HG03108 (cell line): ENCODE data around the gene PDLIM5.
"Not testable (repeated sequence)": the region's sequence is repeated elsewhere in the genome, so short reads cannot be mapped to it uniquely, and the experiment has no call there.

Experiments used
- ATAC-seq: cut with Tn5 transposase; IDR thresholded peaks from one replicate; pipeline ENCODE4 v1.9.1; 2021; ENCODE audit warnings: moderate library complexity; ENCODE audit not compliant: unreplicated experiment

The PDLIM5 gene

GRCh38 chr4:94551643-94552564 lies 100.2 kb downstream of the PDLIM5 start:
- no peak for ATAC-seq

GRCh38 chr4:94556047-94556446 lies 104.3 kb downstream of the PDLIM5 start:
- ATAC-seq, result not testable (repeated sequence)

GRCh38 chr4:94557632-94558031 lies 105.9 kb downstream of the PDLIM5 start:
- not testable (repeated sequence) for ATAC-seq

GRCh38 chr4:94558392-94558904 lies 106.7 kb downstream of the PDLIM5 start:
- no peak for ATAC-seq

GRCh38 chr4:94559351-94559806 lies 107.6 kb downstream of the PDLIM5 start:
- no peak for ATAC-seq

GRCh38 chr4:94561249-94562024 lies 109.7 kb downstream of the PDLIM5 start:
- no peak for ATAC-seq

- ATAC-seq, result no peak
Measured at GRCh38 chr4:94562285-94562684, 110.5 kb downstream of the PDLIM5 start.

- no peak for ATAC-seq
Measured at GRCh38 chr4:94564252-94564651, 112.5 kb downstream of the PDLIM5 start.

GRCh38 chr4:94566420-94566819 lies 114.7 kb downstream of the PDLIM5 start:
- no peak for ATAC-seq

GRCh38 chr4:94567811-94568210 lies 116.1 kb downstream of the PDLIM5 start:
- no peak for ATAC-seq

- ATAC-seq, result no peak
Measured at GRCh38 chr4:94570558-94570957, 118.8 kb downstream of the PDLIM5 start.

- no peak for ATAC-seq
Measured at GRCh38 chr4:94571298-94571697, 119.6 kb downstream of the PDLIM5 start.

GRCh38 chr4:94571715-94572114 lies 120.0 kb downstream of the PDLIM5 start:
- no peak for ATAC-seq

- ATAC-seq, result no peak
Measured at GRCh38 chr4:94574050-94574449, 122.3 kb downstream of the PDLIM5 start.

- ATAC-seq, result no peak
Measured at GRCh38 chr4:94574616-94575015, 122.9 kb downstream of the PDLIM5 start.

- no peak for ATAC-seq
Measured at GRCh38 chr4:94575652-94576051, 123.9 kb downstream of the PDLIM5 start.

GRCh38 chr4:94576210-94576609 lies 124.5 kb downstream of the PDLIM5 start:
- ATAC-seq, result no peak

- no peak for ATAC-seq
Measured at GRCh38 chr4:94577136-94577535, 125.4 kb downstream of the PDLIM5 start.

GRCh38 chr4:94578195-94578594 lies 126.5 kb downstream of the PDLIM5 start:
- no peak for ATAC-seq

- ATAC-seq, result no peak
Measured at GRCh38 chr4:94581766-94582165, 130.0 kb downstream of the PDLIM5 start.

GRCh38 chr4:94582517-94582916 lies 130.8 kb downstream of the PDLIM5 start:
- ATAC-seq, result no peak
